ENCODE measurements around the gene XYLT1. TPM values are rescaled to one million over a fixed set of nuclear protein-coding genes. Genes with fewer than 3 reads are reported as not detected.

Gene XYLT1
- total and polyA plus RNA-seq, 10 of the 15 experiments (the other 5 are each of a cell fraction or from before 2014, with no cell fraction given) = 0.88 to 14.8 (median 5.8) TPM

DNA sequence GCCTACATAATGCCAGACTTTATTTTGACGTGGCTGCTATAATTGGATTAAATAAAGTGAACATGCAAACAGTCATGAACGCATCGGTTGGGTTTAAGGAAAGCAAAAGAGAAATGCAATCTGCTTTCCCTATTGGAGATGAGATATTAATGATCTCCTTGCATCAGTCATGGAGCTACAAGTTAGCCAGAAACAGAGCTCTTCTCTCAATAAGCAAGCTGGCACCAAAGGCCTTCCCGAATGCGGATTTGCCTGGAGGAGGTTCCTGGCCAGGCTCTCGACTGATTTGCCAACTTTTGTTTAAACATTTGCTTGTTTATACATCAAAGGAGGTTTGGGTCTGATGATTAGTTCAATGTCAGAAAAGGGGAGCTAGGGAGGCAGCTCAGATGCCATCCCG, 318.4 kb downstream of the XYLT1 start:
- no peak overlapping the region for H3K4me3 ChIP-seq
- no peaks in the 10 kb centered on the region for H4K20me1 ChIP-seq (ENCODE audit: control insufficient read depth, insufficient read depth)
- in situ Hi-C loops (cut with MboI) = no loop called here
- H3K27me3 ChIP-seq (replicated peaks in 1 of 2; ENCODE audit: control insufficient read depth in 2 of 2, insufficient read depth in 2 of 2, low read length in 1 of 2) = no peaks in the 10 kb centered on the region
- H3K27ac ChIP-seq (ENCODE audit: control insufficient read depth, insufficient read depth) = no peak overlapping the region
- FAIRE-seq (no peak), ATAC-seq (no peak), DNase-seq (ENCODE audit: low read depth, low spot score) (no peak)
- H3K9ac ChIP-seq (ENCODE audit: control insufficient read depth, insufficient read depth, low read length) = no peak overlapping the region
- intact Hi-C loops (cut with micrococcal nuclease; ENCODE audit: unreplicated experiment) = no loop called here
- SMC1A ChIA-PET (ENCODE audit: uncharacterized antibody, unreplicated experiment) = interaction anchor here (0.8 kb wide), 1 partner anchor 271 kb away, joined by 3 read pairs; no protein-coding TSS in a partner anchor
- CTCF ChIA-PET = no interaction called here
- TF ChIP-seq ZBED1 (IDR thresholded peaks at IDR 0.05; ENCODE audit: borderline replicate concordance) (no peak), MTA2 (IDR thresholded peaks at IDR 0.05; ENCODE audit: low read depth) (no peak), BACH1 (IDR thresholded peaks at IDR 0.05; ENCODE audit: borderline replicate concordance) (no peak), SREBF2 (IDR thresholded peaks at IDR 0.05; ENCODE audit: low read length) (no peak), SIX5 (IDR thresholded peaks at IDR 0.05; ENCODE audit: low read depth, low read length, severe bottlenecking) (no peak), TAF1 (IDR thresholded peaks at IDR 0.05; ENCODE audit: borderline replicate concordance, low read depth, low read length) (no peak), CHD1 (IDR thresholded peaks at IDR 0.05; ENCODE audit: low read depth, low read length) (no peak), BMI1 (IDR thresholded peaks at IDR 0.05; ENCODE audit: borderline replicate concordance) (no peak), RUNX3 (IDR thresholded peaks at IDR 0.05; ENCODE audit: low read length) (no peak), SIN3A (IDR thresholded peaks at IDR 0.05; ENCODE audit: low read depth, low read length) (no peak), MTA3 (IDR thresholded peaks at IDR 0.05; ENCODE audit: borderline replicate concordance, low read length) (no peak)
- TF ChIP-seq, protein P1, sequence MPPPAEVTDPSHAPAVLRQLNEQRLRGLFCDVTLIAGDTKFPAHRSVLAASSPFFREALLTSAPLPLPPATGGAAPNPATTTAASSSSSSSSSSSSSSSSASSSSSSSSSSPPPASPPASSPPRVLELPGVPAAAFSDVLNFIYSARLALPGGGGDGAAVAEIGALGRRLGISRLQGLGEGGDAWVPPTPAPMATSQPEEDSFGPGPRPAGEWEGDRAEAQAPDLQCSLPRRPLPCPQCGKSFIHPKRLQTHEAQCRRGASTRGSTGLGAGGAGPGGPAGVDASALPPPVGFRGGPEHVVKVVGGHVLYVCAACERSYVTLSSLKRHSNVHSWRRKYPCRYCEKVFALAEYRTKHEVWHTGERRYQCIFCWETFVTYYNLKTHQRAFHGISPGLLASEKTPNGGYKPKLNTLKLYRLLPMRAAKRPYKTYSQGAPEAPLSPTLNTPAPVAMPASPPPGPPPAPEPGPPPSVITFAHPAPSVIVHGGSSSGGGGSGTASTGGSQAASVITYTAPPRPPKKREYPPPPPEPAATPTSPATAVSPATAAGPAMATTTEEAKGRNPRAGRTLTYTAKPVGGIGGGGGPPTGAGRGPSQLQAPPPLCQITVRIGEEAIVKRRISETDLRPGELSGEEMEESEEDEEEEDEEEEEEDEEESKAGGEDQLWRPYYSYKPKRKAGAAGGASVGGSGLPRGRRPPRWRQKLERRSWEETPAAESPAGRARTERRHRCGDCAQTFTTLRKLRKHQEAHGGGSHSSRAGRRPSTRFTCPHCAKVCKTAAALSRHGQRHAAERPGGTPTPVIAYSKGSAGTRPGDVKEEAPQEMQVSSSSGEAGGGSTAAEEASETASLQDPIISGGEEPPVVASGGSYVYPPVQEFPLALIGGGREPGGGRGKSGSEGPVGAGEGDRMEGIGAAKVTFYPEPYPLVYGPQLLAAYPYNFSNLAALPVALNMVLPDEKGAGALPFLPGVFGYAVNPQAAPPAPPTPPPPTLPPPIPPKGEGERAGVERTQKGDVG (CRISPR knock-in tag; IDR thresholded peaks at IDR 0.05) = no peak
- RAD21 ChIA-PET (ENCODE audit: unreplicated experiment) = no interaction called here
- no peak overlapping the region for H3K4me2 ChIP-seq (ENCODE audit: control insufficient read depth, insufficient read depth)
- no TSS peak for BruUV-seq (replicated peaks)
- no peak overlapping the region for H2AFZ ChIP-seq (ENCODE audit: control insufficient read depth, low read depth, low read length)
- WGBS (ENCODE audit: insufficient coverage, insufficient replicate concordance, low lambda C conversion rate, missing lambda C conversion rate) = 52% methylated on average over 7 of the region's 7 CpGs
- peaks cover 0 to 4% of the 10 kb centered on the region in 2 experiments; a peak in 2 of 4 replicates for H3K36me3 ChIP-seq (ENCODE audit: control insufficient read depth in 2 of 2, insufficient read depth in 2 of 2, low read length in 1 of 2)
- H3K4me1 ChIP-seq (ENCODE audit: control insufficient read depth, insufficient read depth, low read length) = 0 out of 2 replicates have a peak, but pooled peaks cover 3% of the 10 kb centered on the region
- H3K9me3 ChIP-seq (replicated peaks; ENCODE audit: control insufficient read depth, insufficient read depth, low read length) = no peaks in the 10 kb centered on the region
- POLR2A ChIA-PET = no interaction called here
- no peaks in the 10 kb centered on the region for H3K79me2 ChIP-seq (ENCODE audit: control insufficient read depth, insufficient read depth, low read length)

Data from GM12878 (cell line).